Fibroblast of peridontal ligament (primary cell): ENCODE data around the gene EPB41L1.

ENCODE experiments used
- DNase-seq: peaks from one replicate; pipeline ENCODE4 v3.0.0-alpha.2; 2010; ENCODE audit errors: extremely low read depth

EPB41L1 gene

GRCh38 chr20:36193977-36194712 lies 39.6 kb downstream of the EPB41L1 start:
- no peak for DNase-seq

GRCh38 chr20:36196676-36197075 lies 42.1 kb downstream of the EPB41L1 start:
- DNase-seq, result no peak

GRCh38 chr20:36197271-36197670 lies 42.7 kb downstream of the EPB41L1 start:
- no peak for DNase-seq

GRCh38 chr20:36199345-36200257 lies 45.1 kb downstream of the EPB41L1 start:
- DNase-seq, result peak; percentile 80

- DNase-seq, result no peak
These were observed 45.9 kb downstream of the EPB41L1 start for GRCh38 chr20:36200451-36200850.

- no peak for DNase-seq
These were observed 46.7 kb downstream of the EPB41L1 start for GRCh38 chr20:36201198-36201597.

- DNase-seq, result peak; percentile 18
These were observed 48.4 kb downstream of the EPB41L1 start for GRCh38 chr20:36202891-36203338.

GRCh38 chr20:36203861-36204260 lies 49.3 kb downstream of the EPB41L1 start:
- DNase-seq, result no peak

- peak; percentile 53 for DNase-seq
These were observed 50.5 kb downstream of the EPB41L1 start for GRCh38 chr20:36205026-36205425.

GRCh38 chr20:36206068-36206467 lies 51.5 kb downstream of the EPB41L1 start:
- no peak for DNase-seq

- DNase-seq, result no peak
These were observed 52.1 kb downstream of the EPB41L1 start for GRCh38 chr20:36206641-36207040.

GRCh38 chr20:36207602-36208001 lies 53.1 kb downstream of the EPB41L1 start:
- no peak for DNase-seq

- DNase-seq, result no peak
These were observed 53.7 kb downstream of the EPB41L1 start for GRCh38 chr20:36208257-36208656.

GRCh38 chr20:36210436-36211021 lies 56.0 kb downstream of the EPB41L1 start:
- no peak for DNase-seq

- DNase-seq, result no peak
These were observed 58.8 kb downstream of the EPB41L1 start for GRCh38 chr20:36213362-36213761.

GRCh38 chr20:36214684-36215256 lies 60.2 kb downstream of the EPB41L1 start:
- peak; percentile 45 for DNase-seq

- DNase-seq, result no peak
These were observed 61.2 kb downstream of the EPB41L1 start for GRCh38 chr20:36215778-36216177.

GRCh38 chr20:36216314-36217025 lies 61.9 kb downstream of the EPB41L1 start:
- no peak for DNase-seq

- no peak for DNase-seq
These were observed 62.7 kb downstream of the EPB41L1 start for GRCh38 chr20:36217226-36217625.

GRCh38 chr20:36218380-36219064 lies 64.0 kb downstream of the EPB41L1 start:
- DNase-seq, result no peak
